ENCODE data around the gene MCL1.

- TF ChIP-seq CTCF (IDR thresholded peaks at IDR 0.05) (no peak), ZFX (IDR thresholded peaks at IDR 0.05; ENCODE audit: borderline replicate concordance) (no peak)
Observed at GRCh38 chr1:150566589-150567340, 12.6 kb downstream of the MCL1 start.

Data from 22Rv1 (cell line).